HG02642 (cell line): Measurements from ENCODE around the gene SUSD4.

Experiments used
- ATAC-seq: cut with Tn5 transposase; IDR thresholded peaks from one replicate; pipeline ENCODE4 v1.9.1; 2021; ENCODE audit warnings: mild to moderate bottlenecking; ENCODE audit not compliant: unreplicated experiment, poor library complexity

The SUSD4 gene

DNA sequence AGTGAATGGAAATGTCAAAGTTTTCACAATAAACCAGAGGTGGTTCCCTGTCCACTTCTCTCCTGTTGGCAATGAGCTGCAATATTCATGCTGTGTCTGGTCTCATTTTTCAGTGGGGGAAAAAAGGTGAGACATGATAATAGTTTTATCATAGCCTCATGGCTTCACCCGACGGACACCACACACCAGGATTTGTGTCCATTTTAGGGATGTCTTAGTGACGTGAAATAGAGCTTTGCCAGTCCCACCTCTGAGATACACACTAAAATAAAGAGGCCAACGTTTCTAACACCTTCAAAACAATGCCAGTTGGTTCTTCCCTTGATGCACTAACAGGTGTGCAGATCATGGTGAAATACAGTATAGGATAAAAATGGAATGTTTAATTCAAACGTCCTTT, 129.4 kb downstream of the SUSD4 start:
- ATAC-seq = no peak

DNA sequence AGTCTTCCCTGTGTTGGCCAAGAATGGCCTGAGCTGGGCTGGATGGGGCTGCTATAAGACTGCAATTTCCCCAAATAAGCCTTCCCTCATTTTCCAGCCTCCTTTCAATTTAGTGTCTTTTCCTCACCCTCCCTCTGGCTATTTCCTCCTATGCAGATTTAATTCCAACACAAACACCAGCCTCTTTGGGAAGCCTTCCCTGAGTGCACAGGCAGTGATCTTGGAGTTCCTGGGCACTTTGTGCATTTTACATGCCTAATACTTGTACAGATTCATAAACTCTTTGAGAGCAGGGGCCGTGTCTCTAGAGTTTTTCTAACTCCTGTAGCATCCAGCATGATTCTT, 129.8 kb downstream of the SUSD4 start:
- ATAC-seq = no peak

DNA sequence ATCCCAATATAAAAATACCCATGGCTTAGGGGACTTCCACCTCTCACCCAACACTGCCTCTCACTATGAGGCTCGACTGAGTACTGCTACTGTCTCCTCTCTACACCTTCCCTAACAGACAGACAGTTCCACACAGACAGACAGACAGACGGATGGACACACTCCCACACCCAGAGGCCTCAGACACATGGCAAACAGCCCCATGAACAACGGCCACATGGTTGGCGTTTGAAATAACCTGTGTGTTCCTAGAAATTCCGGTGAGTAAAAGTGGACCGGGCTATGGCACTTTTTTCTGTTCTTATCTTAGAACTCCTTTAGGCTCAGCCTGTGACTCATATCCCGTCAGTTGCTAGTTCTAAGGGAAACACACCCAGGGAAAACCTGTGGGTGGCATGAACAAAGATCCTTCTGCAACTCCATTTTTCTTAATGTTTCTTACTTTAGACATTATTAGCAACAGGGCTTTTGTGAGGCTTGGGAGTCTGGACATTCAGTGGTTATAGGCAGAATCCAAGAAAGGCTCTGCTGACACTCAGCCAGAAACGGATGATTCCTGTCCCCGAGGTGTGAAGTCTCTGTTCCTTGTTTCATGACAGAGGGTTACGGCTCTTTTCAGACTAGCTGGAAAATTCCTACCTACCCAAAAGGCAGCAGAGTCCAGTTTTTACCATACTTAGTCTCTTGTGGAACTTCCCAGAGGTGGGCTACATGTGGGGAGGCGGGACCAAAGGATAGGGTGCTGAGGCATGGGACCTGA, 130.4 kb downstream of the SUSD4 start:
- ATAC-seq = no peak

DNA sequence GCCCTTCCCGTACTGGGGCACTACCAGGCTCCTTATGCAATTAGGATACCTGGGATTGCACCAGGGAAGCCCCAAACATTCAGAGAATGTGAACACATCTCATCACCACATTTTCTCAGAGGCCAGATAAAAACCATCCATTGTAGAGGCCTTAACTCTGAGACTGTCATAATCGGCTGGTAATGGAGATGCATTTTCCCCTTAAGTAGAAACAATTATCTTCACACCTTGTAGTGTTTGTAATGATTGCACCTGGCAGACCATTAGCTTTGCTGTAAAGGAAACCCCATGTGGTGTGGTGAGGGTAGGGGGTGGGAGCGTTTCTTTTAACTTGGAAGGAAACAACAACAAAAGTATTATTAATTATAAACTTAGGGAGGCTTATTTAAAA, 131.0 kb downstream of the SUSD4 start:
- ATAC-seq = no peak

DNA sequence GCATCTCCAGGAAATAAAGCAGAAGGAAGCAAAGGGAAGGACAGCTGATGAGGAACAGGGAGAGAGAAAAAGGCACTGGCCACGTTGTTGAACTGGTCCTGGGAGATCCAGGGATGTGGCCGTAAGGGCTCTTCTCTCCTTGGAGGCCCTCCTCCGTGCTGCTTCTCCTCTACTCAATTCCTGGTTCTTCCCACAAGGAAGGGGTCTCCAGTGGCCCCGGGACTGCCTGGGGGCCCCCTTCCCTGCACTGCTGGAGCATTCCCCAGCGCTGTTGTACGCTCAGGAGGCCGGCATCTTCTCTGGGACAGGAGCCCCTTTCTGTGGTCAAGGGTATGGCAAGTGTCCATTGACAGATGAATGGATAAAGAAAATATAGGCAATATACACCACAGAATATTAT, 132.4 kb downstream of the SUSD4 start:
- ATAC-seq = no peak

DNA sequence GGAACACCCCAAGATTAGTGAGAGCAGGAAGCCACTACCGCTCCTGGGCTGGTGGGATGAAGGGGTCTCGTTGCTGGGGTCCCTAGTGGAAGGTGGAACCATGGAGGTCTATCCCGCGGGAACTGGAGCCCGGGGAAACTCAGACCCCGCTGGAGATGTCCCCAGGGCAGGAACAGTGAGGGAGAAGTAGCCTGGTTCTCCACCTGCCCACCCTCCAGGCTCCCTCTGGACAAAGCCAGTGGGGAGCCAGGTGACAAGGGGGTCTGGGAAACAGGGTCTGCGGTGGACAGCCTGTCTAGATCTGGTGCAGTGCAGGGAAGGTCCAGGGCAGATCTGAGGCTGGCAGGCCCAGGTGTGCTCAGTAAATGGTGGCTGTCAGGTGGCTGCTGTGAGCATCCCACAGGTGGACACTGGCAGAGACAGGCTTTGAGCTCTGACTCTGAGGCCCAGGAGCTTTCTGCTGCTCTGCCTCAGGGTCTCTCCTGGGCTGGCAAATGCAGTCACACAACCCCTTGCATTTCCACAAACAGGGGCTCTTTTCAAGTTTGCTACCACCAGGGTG, 132.9 kb downstream of the SUSD4 start:
- no peak for ATAC-seq

DNA sequence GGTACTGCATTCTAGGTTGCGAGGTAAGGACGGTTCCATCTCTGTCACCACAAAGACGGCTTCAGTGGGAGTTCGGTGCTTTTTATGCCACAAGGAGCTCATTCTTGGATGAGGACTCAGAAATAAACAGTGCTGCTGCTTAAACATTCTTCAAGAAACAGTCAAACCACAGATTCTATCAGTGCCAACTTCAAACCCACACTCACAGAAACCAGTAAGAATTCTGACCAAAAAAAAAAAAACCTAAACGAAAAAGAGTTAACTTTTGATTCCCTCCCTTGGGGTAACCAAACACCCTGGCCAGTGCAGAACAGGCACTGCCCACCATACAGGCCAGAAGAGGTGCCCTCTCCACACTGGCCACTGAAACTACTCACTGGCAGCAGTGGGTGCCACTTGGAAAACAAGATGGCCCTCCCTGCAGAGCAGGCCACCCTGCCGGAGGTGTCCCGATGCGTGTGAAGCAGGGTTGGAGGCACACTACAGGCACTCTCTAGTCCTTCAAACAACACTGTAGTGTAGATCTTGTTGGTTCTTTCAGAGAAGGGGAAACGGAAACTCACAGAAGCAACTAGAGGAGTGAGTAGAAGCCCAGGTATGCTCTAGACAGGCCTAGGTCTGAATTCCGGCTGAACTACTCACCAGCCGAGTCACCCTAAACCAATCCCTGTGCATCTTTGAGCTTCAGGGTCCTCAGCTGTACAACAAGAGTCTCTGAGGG, 133.7 kb downstream of the SUSD4 start:
- no peak for ATAC-seq

DNA sequence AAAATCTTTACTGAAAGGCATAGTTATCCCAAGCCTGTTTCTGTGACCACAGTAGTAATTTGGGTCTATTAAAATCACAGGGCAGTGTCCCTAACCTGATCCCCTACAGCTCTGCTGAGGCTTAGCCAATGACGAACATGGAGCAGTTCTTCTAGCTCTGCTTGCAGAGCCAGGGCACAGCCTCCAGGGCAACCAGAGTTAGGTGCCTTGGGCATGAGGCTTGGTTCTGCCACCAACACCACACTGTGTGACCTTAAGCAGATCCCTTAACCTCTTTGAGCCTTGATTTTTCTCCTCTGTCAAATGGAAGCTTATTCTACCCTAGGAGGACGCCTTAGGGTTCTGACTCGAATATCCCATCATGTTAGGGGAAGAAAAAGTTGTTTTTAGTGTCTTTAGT, 134.2 kb downstream of the SUSD4 start:
- ATAC-seq = no peak

DNA sequence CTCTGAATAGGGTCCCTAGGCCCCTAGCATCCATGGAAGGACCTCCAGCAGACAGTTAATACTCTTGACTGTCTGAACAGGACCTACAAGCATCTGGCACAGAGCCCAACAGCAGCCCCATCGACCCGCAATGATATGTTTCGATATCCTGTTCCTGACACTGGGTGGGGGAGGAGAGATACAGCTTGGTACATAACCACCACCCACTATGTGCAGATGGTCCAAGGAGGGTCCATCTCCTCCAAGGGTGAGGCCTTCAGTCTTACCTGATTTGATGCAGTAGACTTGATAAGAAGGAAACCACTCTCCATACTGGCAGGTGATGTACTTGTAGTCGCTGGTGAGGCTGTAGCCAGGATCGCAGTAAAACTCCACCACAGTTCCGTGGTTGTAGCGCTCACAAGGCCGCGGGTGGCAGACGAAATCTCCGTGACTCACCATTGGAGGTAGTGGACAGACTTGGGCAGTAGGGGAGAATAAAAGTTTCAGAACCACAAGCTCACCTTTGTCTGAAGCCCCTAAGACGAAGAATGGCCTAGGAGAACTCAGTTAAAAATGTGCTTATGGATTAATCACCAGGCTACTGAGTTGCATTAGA, 134.9 kb downstream of the SUSD4 start:
- no peak for ATAC-seq

DNA sequence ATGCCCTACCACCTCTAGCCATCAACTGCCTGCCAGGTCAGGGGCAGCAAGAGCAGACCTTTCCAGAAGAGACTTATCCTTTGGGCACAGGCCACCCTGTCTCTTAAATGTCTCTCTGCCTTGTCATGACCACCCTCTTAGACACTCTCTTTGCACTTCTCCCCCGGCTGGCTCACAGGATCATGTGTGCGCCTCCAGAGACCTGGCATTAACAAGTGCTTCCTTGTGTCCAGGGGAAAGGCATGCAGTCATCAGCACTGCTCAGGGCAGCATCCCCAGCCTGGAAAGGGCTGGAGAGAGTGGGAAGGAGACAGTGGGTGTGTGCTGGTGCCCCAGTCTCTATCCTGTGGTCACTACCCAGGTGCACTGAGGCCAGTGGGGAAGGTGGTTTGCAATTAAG, 135.8 kb downstream of the SUSD4 start:
- no peak for ATAC-seq

DNA sequence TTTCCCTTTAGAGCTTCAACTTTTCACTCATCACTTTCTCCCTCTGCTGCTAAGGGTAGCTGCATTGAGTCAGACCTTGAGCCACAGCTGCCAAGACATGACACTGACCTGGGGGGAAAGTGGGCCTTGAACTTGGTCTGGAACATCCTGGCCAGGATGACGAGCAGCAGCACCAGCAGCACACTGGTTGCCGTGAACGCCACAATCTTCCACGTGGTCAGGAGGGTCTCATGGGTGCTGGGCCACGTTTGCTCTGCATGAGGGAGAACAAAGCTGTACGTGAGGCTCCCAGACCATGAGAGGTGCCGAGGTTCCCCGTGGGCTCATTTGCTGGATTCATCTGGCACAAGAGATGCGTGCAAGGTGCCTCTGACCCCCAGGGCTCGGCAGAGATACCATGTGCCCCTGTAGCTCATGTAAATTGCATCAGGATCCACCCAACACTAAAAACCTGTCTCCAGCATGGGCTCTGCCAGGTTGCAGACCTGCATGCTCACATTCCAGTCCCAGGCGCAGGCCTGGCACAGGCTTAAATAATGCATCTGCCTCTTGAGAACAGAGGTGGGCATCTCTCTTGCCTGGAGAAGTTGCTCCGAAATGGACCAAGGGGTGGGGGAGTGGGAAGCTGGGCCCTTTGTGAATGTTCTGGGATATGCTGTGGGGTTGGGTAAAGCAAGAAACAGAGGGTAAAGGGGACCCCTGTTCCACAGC, 136.3 kb downstream of the SUSD4 start:
- ATAC-seq = no peak

DNA sequence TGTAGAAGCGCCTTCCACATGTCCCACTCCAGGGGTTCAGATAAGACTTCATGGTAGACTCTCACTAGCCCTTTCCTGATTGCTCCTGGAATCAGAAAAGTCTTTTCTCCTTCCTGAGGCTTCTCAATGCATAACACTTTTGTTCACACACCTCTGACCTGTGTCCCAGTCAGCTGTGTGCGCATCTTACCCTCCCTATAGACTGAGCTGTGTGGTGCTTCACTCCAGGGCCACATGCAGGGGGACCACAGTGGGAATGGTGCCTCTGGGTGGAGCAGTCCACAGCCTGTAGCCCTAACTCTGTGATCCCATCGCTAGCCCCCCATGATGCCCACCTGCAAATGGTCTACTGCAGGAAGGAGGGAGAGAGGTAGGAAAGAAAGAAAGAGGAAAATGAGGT, 136.9 kb downstream of the SUSD4 start:
- no peak for ATAC-seq

DNA sequence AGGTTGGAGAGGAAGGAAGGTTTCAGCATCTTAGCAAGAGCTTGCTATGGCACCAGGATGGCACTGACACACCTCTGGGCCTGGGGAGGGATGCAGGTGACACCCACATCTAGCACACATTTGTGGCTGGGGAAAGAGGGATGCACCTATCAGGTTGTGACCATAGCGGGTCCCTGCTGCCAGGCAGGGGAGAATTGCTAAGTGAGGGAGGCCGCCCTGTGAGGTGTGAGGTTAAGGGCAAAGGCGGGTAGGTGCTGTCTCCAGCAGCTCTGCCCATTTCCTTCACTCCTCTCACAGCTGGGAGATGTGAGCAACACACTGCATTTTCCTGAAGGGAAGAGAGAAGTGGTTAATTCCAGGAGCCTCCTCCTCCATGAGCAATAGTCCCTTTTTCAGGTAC, 137.7 kb downstream of the SUSD4 start:
- no peak for ATAC-seq

DNA sequence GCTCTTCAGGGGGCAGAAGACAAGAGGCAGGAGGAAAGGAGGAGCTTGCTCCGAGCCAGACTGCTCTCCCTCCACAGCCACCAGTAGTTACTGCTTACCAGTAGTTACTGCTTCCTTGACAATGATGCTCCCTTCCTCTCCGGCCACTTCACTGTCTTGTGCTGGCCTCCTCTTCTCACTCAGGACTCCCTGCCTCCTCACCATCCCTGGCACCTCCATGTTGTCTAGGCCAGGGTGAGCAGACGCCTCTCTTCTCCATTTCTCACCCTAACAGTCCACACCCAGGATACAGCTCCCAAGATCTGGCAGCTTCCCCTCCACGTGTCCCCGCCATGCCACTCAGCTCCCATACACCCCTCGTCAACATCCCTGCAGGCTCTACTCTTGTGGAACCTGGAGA, 138.5 kb downstream of the SUSD4 start:
- no peak for ATAC-seq

DNA sequence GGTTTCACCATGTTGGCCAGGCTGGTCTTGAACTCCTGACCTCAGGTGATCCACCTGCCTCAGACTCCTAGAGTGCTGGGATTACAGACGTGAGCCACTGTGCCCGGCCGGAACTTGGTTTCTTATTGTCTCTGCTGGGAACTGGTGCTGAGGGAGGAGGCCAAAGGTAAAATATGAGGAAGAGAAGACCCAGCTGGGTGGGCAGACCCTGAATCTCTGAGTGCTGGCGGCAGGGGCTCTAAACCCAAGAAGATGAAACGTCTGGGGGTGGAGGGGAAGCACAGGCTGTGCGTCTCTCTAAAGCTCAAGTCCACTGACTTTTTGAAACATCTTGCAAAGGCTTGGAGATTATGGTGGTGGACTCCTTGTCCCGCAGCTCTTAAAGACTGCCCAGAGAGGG, 138.9 kb downstream of the SUSD4 start:
- ATAC-seq = no peak

DNA sequence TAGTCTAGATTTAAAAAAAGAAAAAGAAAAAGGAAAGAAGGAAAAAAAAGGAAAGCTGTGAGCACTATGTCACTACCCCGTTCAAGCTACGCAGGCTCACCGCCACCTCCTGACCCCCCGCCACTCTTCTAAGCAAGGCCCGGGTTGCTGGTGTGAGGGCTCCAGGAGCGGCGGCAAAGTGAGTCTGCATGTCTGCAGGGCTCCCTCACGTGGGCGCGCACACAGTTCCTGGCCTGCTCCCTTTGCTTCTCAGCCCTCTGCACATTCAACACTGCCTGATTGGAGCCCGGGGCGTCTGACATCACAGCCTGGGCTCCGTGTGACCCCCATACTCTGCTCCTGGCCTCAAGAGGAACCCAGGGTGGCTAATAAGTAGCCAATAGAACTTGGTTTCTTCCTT, 139.5 kb downstream of the SUSD4 start:
- ATAC-seq = no peak

DNA sequence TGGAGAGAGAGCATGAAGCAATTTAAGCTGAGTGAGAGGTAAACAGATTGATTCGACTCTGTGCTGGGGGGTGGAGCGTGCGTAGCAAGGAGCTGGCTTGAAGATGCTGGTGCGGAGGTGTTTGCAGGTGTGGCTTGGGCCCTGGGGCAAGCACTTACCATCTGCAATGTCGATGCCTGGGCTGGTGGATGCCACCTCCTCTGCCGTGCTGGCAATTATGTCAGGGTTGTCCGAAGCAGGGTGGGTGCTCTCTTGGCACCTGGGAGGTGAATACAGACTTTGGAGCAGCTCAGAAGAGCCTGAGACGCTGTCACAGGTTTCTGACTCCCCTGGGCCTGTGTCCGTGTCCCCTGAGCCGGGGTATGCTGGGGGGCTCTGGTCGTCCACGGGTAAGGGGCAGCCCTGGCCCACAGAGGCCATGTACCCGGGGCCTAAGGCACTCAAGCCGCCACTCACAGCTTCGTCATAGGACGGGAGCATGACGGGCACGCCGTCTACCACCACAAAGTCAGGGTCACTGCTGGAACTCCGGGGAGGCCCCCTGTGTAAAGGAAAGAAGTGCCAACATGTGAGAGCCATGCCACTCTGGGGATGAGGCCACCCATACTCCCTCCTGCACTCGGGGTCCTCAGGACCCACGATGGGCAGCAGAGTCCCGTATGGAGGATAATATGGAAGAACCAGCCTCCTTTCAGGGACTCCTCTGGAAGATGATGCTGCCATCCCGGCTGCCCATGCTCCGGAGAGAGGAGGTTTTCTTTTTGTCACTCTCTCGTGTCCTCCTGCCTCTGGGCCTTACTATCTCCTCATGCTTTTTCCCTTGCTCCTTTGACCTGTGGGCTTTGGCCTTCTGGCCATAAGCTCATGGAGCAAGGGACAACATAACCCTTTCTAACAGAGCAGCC, 140.6 kb downstream of the SUSD4 start:
- ATAC-seq = no peak

DNA sequence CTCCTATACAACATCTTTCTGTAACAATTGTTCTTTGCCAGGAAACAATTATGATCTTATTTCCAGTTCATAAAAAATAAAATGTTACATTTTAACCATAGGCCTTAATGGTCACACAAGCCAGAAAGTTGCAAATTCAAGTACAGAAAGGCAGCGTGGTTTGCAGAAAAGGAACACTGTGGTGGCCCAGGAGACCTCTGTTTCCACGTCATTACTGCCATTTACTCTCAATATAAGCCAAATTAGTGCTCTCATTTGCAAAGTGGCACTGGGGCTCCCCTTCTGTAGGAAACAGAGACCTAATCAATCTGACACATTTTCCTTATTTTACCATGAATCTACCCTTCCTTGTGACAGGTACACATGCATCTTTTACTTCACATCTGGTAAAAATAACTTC, 141.6 kb downstream of the SUSD4 start:
- ATAC-seq = no peak

DNA sequence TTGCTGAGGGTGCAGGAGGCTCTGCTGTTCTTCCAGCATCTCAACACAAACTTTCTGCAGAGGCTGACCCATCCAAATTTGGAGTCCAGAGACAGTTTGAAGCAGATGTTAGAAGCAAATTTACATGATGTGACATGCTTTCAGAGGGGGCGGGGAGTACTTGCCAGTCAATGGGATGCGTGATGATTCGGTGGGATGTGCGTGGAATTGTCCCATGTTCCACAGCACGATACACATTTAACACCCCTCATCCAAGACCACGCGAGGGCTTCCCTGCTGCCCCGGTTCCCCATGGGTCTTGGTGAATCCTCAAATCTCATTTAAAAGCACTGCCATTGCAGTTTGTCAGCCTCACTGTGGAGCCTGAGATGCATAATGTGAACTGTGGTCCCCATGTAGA, 142.3 kb downstream of the SUSD4 start:
- ATAC-seq = no peak
